Activated T-cell treated with anti-CD3 and anti-CD28 coated beads for 4 hours (primary cell): ENCODE measurements around the gene GTF2H2C.
"Not testable (repeated sequence)": the region's sequence is repeated elsewhere in the genome, so short reads cannot be mapped to it uniquely, and the experiment has no call there.

Experiments used
- DNase-seq: peaks from one replicate; pipeline ENCODE4 v3.0.0-alpha.2; 2020

GTF2H2C gene

DNA sequence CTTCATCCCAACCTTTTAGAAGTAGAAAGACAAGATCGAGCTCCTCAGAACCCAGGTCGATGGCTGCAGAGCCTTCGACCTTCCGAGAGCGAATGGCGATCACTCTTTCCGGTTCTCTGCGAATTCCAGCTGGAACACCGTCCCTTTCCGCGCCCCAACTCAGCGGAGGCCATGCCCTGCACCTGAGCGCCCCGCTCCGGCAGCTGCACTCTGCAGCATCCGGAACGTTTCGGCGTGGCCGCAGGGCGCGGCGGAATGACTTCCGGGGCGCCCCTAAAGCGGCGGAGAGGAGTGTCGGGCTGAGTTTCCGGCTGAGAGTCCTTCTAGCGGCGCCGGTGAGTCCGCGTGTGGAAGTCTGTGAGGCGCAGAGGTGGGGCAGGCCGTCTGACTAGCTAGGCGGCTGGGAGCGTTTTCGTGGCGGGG lies at the start of gene GTF2H2C:
Gene GTF2H2C (plus strand): TSS at position 284 of the 423 bp plus-strand sequence. CDS start 4,942 bp downstream, outside the sequence.
- peak; percentile 45 for DNase-seq

- no peak for DNase-seq
Observed at GRCh38 chr5:69510694-69511093, 49.3 kb upstream of the GTF2H2C start.

DNA sequence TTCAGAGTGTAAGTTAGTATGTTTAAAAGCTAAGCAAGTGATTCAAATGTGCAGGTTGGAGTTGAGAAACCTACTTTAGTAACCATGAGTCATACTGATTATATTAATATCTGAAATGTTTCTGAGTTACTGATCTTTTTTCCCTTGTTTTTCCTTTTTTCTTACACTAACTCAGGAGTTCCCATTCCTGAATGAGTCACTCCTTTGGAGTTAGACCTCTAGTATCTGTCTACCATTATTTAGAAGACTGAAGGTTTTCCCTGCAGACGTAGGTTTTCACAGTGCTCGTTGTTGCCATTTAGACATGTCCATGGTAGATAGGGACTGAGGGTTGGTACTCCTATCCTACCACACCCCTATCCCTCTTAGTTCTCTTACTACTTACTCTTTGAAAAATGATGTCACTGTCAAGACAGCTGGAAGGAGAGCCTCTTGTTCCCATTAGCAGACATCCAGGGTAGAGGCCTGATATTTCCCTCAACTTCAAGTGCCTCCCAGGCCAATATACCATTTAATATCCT lies 47.2 kb upstream of the GTF2H2C start:
- no peak for DNase-seq

DNA sequence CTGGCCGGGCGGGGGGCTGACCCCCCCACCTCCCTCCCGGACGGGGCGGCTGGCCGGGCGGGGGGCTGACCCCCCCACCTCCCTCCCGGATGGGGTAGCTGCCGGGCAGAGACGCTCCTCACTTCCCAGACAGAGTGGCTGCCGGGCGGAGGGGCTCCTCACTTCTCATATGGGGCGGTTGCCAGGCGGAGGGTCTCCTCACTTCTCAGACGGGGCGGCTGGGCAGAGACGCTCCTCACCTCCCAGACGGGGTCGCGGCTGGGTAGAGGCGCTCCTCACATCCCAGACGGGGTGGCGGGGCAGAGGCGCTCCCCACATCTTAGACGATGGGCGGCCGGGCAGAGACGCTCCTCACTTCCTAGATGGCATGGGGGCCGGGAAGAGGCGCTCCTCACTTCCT lies 44.4 kb upstream of the GTF2H2C start:
- DNase-seq = not testable (repeated sequence)

- no peak for DNase-seq
Observed at GRCh38 chr5:69516769-69517168, 43.2 kb upstream of the GTF2H2C start.

DNA sequence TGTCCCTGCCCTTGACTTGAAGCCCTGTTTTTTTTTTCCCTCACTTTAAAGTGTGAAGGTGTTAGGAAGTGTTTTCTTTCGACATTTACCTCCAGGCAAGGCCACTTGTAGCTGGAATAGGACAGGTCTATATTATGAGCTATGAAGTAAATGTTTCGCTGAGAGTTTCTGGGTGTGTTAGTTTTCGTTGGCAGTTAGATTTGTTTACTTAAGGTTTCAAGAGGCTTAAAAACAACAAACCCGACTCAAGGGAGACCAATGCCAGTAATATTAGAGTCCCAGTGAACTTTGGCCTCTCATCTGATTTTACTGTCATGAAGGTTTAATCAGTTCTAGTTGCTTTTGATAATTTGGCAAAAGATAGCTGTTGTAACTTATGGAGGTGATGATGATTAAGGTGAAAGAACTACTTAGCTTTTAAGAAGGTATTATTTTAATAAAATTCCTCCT lies 42.2 kb upstream of the GTF2H2C start:
- DNase-seq = no peak

DNA sequence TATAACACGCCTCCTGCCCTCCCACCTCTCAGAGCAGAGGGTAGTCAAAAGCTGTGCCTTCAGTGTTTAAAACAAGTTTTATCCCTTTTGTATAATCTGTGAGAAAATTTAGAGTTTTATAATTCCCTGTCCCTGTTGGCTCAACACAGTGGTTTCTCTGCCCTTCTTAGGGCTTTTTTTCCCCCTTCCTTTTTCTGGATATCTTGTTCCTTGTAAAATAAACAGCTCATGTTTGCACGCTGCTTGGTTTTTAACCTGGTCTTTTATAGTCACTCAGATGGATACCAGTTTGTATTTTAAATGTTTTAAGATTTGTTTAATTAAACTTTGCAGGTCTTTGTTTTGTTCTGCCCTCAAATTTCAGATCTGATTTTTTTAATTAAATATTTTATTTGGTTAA lies 40.7 kb upstream of the GTF2H2C start:
- no peak for DNase-seq

GRCh38 chr5:69522035-69522434 lies 38.0 kb upstream of the GTF2H2C start:
- no peak for DNase-seq

DNA sequence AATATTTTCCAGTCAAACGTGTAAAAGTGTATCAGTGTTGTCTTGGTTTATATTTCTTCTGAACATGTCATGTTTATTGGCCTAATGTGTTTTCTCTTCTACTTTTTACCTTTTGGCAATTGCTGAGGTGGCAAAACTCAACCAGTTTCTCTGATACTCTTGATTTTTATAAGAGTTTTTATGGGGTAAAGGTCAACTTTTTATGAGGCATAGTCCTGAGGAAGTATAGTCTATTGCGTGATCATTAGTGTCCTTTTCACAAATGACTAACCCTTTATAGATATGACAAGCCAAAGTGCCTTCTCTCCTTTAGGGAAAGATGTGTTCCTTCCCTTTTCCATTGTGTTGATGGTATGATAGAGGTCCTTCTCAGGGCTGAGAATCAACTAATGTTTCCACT lies 34.5 kb upstream of the GTF2H2C start:
- DNase-seq = no peak

GRCh38 chr5:69526660-69527059 lies 33.3 kb upstream of the GTF2H2C start:
- no peak for DNase-seq

DNA sequence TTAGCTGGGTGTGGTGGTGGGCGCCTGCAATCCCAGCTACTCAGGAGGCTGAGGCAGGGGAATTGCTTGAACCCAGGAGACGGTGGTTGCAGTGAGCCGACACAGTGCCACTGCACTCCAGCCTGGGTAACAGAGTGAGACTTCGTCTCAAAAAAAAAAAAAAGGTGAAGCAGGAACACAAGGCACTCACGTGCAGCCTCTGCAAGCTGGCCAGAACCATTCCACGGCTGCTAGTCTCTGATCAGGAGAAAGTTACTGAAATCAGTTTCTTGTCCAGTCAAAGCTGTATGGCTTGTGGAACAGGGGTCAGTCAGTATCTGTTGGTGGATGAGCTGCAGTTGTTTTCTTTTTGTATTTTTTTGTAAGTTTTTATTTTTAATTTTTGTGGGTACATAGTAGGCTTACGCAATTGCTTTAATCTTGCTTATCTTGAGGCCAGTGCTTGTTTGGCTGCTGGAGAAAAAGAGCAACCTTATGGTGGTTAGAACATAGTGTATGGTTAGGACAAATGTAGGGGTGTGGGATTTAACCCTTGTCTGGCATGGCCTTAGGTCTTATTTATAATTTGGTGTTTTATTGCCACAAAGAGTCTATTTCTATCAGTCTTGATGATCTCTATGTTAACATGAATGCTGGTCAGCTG lies 32.7 kb upstream of the GTF2H2C start:
- no peak for DNase-seq

- DNase-seq = no peak
Observed at GRCh38 chr5:69528035-69528434, 32.0 kb upstream of the GTF2H2C start.

DNA sequence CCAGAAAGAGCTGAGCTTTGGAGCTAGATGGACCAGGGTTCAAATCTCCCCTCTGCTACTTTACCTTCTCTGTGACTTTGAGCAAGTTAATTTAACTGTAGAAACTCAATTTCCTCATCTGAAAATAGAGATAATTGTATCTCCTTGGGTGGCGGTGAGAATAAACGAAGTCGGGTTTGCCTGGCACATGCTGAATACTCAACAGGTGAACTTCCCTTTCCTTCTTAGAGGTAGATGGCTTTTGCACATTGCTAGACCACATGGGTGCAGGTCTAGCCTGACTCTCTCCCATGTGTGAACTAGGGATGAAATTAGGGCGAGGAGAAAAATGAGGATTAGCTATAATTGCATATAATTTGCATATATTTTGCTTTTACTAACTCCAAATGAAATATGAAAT lies 31.4 kb upstream of the GTF2H2C start:
- no peak for DNase-seq

GRCh38 chr5:69530561-69531405 lies 29.2 kb upstream of the GTF2H2C start:
- no peak for DNase-seq

- no peak for DNase-seq
Observed at GRCh38 chr5:69531406-69531801, 28.6 kb upstream of the GTF2H2C start.

GRCh38 chr5:69537911-69538310 lies 22.1 kb upstream of the GTF2H2C start:
- DNase-seq = not testable (repeated sequence)

DNA sequence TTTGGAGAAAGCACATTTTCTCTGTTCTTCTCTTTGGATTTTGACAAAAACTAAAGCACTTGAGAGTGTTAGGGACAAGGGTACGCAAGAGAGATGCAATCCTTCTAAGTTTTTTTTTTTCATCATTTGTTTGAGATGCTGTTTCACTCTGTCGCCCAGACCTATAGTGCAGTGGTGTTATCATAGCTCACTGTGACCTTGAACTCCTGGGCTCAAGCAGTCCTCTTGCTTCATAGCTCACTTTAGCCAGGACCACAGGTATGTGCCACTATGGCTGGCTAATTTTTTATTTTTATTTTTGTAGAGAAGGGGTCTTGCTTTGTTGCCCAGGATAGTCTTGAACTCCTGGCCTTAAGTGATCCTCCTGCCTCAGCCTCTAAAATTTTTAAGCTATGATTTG lies 21.3 kb upstream of the GTF2H2C start:
- DNase-seq = not testable (repeated sequence)

- DNase-seq = not testable (repeated sequence)
Observed at GRCh38 chr5:69541347-69541746, 18.6 kb upstream of the GTF2H2C start.

- not testable (repeated sequence) for DNase-seq
Observed at GRCh38 chr5:69542838-69543618, 17.0 kb upstream of the GTF2H2C start.

GRCh38 chr5:69544602-69545001 lies 15.4 kb upstream of the GTF2H2C start:
- not testable (repeated sequence) for DNase-seq

GRCh38 chr5:69560587-69561431 lies 818 bp downstream of the GTF2H2C start:
- DNase-seq = not testable (repeated sequence)

- not testable (repeated sequence) for DNase-seq
Observed at GRCh38 chr5:69566172-69566571, 6.2 kb downstream of the GTF2H2C start.
